Stimulated activated CD4-positive, alpha-beta T cell treated with anti-CD3 and anti-CD28 coated beads, TNF-alpha, amount 100 ng/mL, for 1 hour (primary cell): ENCODE data around the gene RBFA.

Experiments
- DNase-seq, 3 donors: peaks; one replicate each; pipeline ENCODE4 v3.0.0-alpha.2; 2020; ENCODE audit warnings: low read depth in 3 of 3, low spot score in 1 of 3

Gene RBFA

DNA sequence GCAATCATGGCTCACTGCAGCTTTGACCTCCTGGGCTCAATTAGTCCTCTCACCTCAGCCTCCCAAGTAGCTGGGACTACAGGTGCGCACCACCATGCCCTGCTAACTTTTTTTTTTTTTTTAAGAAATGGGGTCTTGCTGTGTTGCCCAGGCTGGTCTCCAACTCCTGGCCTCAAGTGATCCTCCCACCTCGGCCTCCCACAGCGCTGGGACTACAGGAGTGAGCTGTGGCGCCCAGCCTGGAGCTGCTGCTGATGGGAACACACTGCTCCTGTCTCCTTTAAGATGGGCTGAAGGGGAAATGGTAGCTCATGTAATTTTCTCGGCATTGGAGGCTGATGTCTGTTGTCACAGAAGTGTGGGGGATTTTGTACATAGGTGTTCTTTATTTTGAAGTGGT is 39.9 kb downstream of the RBFA start:
- no peak for DNase-seq

DNA sequence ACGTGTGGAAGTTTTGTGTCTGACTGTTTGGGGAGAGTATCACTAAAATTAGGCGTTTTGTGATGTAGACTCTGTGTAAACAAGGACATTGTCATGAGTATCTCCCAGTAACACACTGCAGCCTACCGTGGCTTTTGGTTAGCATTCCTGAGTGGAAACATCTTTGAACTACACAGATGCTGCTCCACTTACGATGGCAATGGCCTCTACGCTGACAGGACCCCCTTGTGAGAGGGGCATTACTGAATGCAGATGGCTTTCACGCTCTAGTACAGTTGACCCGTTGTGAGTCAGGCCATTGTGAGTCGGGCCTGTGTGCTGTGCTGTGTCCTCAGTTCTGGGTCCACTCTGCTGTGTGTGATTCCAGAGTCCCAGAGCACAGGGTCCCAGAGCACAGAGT is 40.5 kb downstream of the RBFA start:
- no peak for DNase-seq

DNA sequence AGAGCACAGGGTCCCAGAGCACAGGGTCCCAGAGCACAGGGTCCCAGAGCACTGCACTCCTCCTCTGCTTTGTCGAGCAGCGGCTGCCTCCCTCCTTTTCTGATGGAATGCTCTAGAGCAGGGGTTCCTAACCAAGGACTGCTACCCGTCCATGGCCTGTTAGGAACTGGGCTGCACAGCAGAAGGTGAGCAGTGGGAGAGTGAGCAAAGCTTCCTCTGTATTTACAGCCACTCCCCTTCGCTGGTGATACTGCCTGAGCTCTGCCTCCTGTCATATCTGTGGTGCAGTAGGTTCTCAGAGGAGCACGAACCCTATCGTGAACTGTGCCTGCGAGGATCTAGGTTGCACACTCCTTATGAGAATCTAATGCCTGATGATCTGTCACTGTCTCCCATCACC is 41.7 kb downstream of the RBFA start:
- DNase-seq, result no peak

DNA sequence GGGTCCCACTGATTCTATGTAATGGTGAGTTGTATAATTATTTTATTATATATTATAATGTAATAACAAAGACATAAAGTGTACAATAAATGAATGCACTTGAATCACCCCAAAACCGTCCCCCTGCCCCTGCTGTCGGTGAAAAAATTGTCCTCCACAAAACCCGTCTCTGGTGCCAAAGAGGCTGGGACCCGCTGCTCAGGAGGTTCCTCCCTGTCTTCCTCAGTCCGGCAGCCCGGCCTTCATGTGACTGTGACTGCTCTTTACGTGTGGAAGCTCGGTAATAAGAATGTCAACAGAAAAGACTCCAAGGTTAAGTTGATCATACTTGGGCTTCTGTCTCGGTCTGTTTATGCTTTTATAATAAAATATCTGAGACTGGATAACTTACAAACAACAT is 42.1 kb downstream of the RBFA start:
- no peak for DNase-seq

- DNase-seq, result no peak
These were observed 43.6 kb downstream of the RBFA start for GRCh38 chr18:80077873-80078272.
